ENCODE data around the gene EML4. TPM values are rescaled to one million over a fixed set of nuclear protein-coding genes. Genes with fewer than 3 reads are reported as not detected.
"Not testable (repeated sequence)": the region's sequence is repeated elsewhere in the genome, so short reads cannot be mapped to it uniquely, and the experiment has no call there.

EML4 gene
- total and polyA plus RNA-seq, 9 of the 15 experiments (the other 6 are each of a cell fraction or from before 2014, with no cell fraction given): 14.7 to 48.3 (median 36.5) TPM

- FAIRE-seq (no peak), ATAC-seq (no peak), DNase-seq (ENCODE audit: extremely low read depth in 1 of 4, low spot score in 3 of 4) (no peak)
- no TSS peak for BruUV-seq (replicated peaks)
- H3K36me3 ChIP-seq (ENCODE audit: control insufficient read depth, insufficient read depth, low read length): no peaks in the 10 kb centered on the region
- H4K20me1 ChIP-seq (replicated peaks; ENCODE audit: control insufficient read depth, insufficient read depth, low read length): no peaks in the 10 kb centered on the region
- intact Hi-C loops (cut with micrococcal nuclease) (loop anchor here (5.0 kb wide), 1 partner anchor 42 kb away; no protein-coding TSS in a partner anchor), in situ Hi-C loops (cut with MboI) (no loop called here)
- no peak overlapping the region for H3K27ac ChIP-seq (ENCODE audit: extremely low read depth, low read depth, low read length)
- WGBS (ENCODE audit: insufficient coverage, low coverage, missing lambda C conversion rate): 19% methylated on average over 5 of the region's 5 CpGs
- TF ChIP-seq PURB (CRISPR knock-in tag; IDR thresholded peaks at IDR 0.05; ENCODE audit: low read depth) (no peak), ZBTB43 (CRISPR knock-in tag; IDR thresholded peaks at IDR 0.05) (no peak), ZNF253 (CRISPR knock-in tag; conservative IDR thresholded peaks at IDR 0.05) (no peak), ESRRA (IDR thresholded peaks at IDR 0.05; ENCODE audit: borderline replicate concordance, low read depth) (no peak), HMG20A (CRISPR knock-in tag; conservative IDR thresholded peaks at IDR 0.05) (no peak), ZNF696 (CRISPR knock-in tag; conservative IDR thresholded peaks at IDR 0.05) (no peak), ZSCAN29 (IDR thresholded peaks at IDR 0.05) (no peak), ATF2 (CRISPR knock-in tag; IDR thresholded peaks at IDR 0.05) (no peak)
- H3K4me2 ChIP-seq (ENCODE audit: insufficient read depth, low read length): no peak overlapping the region
- peaks cover 13 to 16% of the 10 kb centered on the region in 2 experiments for H3K4me1 ChIP-seq (replicated peaks in 1 of 2; ENCODE audit: control insufficient read depth in 2 of 2, insufficient read depth in 2 of 2, low read length in 2 of 2)
- no peaks in the 10 kb centered on the region for H3K9me1 ChIP-seq (ENCODE audit: control insufficient read depth, insufficient read depth, low read length)
- H2AFZ ChIP-seq (ENCODE audit: low read depth, low read length): no peak overlapping the region
- H3K79me2 ChIP-seq (ENCODE audit: control insufficient read depth, insufficient read depth, low read length): no peaks in the 10 kb centered on the region
- H3K27me3 ChIP-seq (ENCODE audit: control insufficient read depth in 2 of 2, insufficient read depth in 2 of 2, low read length in 2 of 2): peaks cover 10 to 23% of the 10 kb centered on the region in 2 experiments; a peak in 3 of 5 replicates
- no peak overlapping the region for H3K9ac ChIP-seq (ENCODE audit: insufficient read depth in 1 of 2, low read depth in 2 of 2, low read length in 2 of 2)
- no peak overlapping the region for H3K4me3 ChIP-seq
- POLR2A ChIA-PET: no interaction called here
- H3K9me3 ChIP-seq (replicated peaks; ENCODE audit: control insufficient read depth, insufficient read depth, low read depth, low read length): no peaks in the 10 kb centered on the region
- CTCF ChIA-PET (ENCODE audit: low intra/inter-chr PET ratio): no interaction called here
Measured at GRCh38 chr2:42129947-42130346, 39.2 kb upstream of the EML4 start.

- H3K9me1 ChIP-seq (ENCODE audit: control insufficient read depth, insufficient read depth, low read length); H3K27ac ChIP-seq (ENCODE audit: extremely low read depth, low read depth, low read length); ATAC-seq; in situ Hi-C loops (cut with MboI); H3K4me3 ChIP-seq; H4K20me1 ChIP-seq (replicated peaks; ENCODE audit: control insufficient read depth, insufficient read depth, low read length); DNase-seq (ENCODE audit: extremely low read depth in 1 of 4, low spot score in 3 of 4); H3K9ac ChIP-seq (ENCODE audit: insufficient read depth in 1 of 2, low read depth in 2 of 2, low read length in 2 of 2); FAIRE-seq; H3K9me3 ChIP-seq (replicated peaks; ENCODE audit: control insufficient read depth, insufficient read depth, low read depth, low read length); BruUV-seq (replicated peaks); H2AFZ ChIP-seq (ENCODE audit: low read depth, low read length); POLR2A ChIA-PET; H3K79me2 ChIP-seq (ENCODE audit: control insufficient read depth, insufficient read depth, low read length); H3K36me3 ChIP-seq (ENCODE audit: control insufficient read depth, insufficient read depth, low read length); CTCF ChIA-PET (ENCODE audit: low intra/inter-chr PET ratio); H3K4me2 ChIP-seq (ENCODE audit: insufficient read depth, low read length): not testable (repeated sequence)
- WGBS (ENCODE audit: insufficient coverage, low coverage, missing lambda C conversion rate): 44% methylated on average over 2 of the region's 10 CpGs
- intact Hi-C loops (cut with micrococcal nuclease): loop anchor here (5.0 kb wide), 1 partner anchor 41 kb away; no protein-coding TSS in a partner anchor
- Histone ChIP-seq H3K4me1 (replicated peaks in 1 of 2; ENCODE audit: control insufficient read depth in 2 of 2, insufficient read depth in 2 of 2, low read length in 2 of 2) (peaks cover 11% of the 10 kb centered on the region in 2 experiments), H3K27me3 (ENCODE audit: control insufficient read depth in 2 of 2, insufficient read depth in 2 of 2, low read length in 2 of 2) (peaks cover 10 to 23% of the 10 kb centered on the region in 2 experiments; a peak in 3 of 5 replicates)
Measured at GRCh38 chr2:42130858-42131257, 38.3 kb upstream of the EML4 start.
